ENCODE measurements around the gene MAP2. TPM values are rescaled to one million over a fixed set of nuclear protein-coding genes. Genes with fewer than 3 reads are reported as not detected.

The MAP2 gene
- total and polyA plus RNA-seq, 12 donors, result 3.5 to 15.5 (median 5.5) TPM

DNA sequence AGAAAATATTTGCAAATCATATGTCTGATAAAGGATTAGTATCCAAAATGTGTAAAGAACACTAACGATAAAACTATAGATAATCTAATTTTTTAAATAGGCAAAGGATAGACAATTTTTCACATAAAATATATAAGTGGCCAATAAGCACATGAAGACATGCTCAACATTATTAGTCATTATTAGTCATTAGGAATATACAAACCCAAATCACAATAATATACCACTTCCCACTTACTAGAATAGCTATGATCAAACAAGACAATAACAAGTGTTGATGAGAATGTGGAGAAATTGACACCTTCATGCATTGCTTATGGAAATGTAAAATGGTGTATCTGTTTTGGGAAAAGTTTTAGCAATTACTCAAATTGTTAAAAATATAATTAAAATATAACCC is 12.6 kb upstream of the MAP2 start:
- Histone ChIP-seq H3K36me3 (no peaks in the 10 kb centered on the region), H3K4me3 (no peak overlapping the region), H3K27me3 (no peaks in the 10 kb centered on the region), H3K27ac (no peak overlapping the region), H3K9me3 (peaks cover 0 to 24% (median 9%) of the 10 kb centered on the region in 11 donors), H3K4me1 (no peaks in the 10 kb centered on the region)
- WGBS, 2 donors, result 93 to 98% methylated on average over 1 of the region's 1 CpG
- intact Hi-C loops (cut with DNase I), result no loop called here
- ATAC-seq (no peak), DNase-seq (no peak)
- TF ChIP-seq, protein P1, sequence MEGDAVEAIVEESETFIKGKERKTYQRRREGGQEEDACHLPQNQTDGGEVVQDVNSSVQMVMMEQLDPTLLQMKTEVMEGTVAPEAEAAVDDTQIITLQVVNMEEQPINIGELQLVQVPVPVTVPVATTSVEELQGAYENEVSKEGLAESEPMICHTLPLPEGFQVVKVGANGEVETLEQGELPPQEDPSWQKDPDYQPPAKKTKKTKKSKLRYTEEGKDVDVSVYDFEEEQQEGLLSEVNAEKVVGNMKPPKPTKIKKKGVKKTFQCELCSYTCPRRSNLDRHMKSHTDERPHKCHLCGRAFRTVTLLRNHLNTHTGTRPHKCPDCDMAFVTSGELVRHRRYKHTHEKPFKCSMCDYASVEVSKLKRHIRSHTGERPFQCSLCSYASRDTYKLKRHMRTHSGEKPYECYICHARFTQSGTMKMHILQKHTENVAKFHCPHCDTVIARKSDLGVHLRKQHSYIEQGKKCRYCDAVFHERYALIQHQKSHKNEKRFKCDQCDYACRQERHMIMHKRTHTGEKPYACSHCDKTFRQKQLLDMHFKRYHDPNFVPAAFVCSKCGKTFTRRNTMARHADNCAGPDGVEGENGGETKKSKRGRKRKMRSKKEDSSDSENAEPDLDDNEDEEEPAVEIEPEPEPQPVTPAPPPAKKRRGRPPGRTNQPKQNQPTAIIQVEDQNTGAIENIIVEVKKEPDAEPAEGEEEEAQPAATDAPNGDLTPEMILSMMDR (IDR thresholded peaks at IDR 0.05), result no peak

- Histone ChIP-seq H3K9me3 (peaks cover 0 to 24% (median 9%) of the 10 kb centered on the region in 11 donors), H3K4me1 (no peaks in the 10 kb centered on the region), H3K4me3 (no peak overlapping the region), H3K27me3 (no peaks in the 10 kb centered on the region), H3K27ac (no peak overlapping the region), H3K36me3 (no peaks in the 10 kb centered on the region)
- WGBS, 2 donors, result 72 to 74% methylated on average over 4 of the region's 4 CpGs
- ATAC-seq (no peak), DNase-seq (no peak)
- TF ChIP-seq, protein P1 (IDR thresholded peaks at IDR 0.05), result no peak
- intact Hi-C loops (cut with DNase I), result no loop called here
These were observed 12.1 kb upstream of the MAP2 start for GRCh38 chr2:209411718-209412117.

GRCh38 chr2:209413311-209414014 is 10.4 kb upstream of the MAP2 start:
- ATAC-seq, result no peak
- H3K9me3 ChIP-seq, result peaks cover 0 to 24% (median 9%) of the 10 kb centered on the region in 11 donors
- H3K36me3 ChIP-seq, result no peaks in the 10 kb centered on the region
- H3K4me3 ChIP-seq, result no peak overlapping the region
- TF ChIP-seq, protein P1 (IDR thresholded peaks at IDR 0.05), result no peak
- WGBS, 2 donors, result 81 to 83% methylated on average over 1 of the region's 1 CpG
- H3K27me3 ChIP-seq, result no peaks in the 10 kb centered on the region
- no peak overlapping the region for H3K27ac ChIP-seq
- intact Hi-C loops (cut with DNase I), result no loop called here
- no peaks in the 10 kb centered on the region for H3K4me1 ChIP-seq
- no peak for DNase-seq

DNA sequence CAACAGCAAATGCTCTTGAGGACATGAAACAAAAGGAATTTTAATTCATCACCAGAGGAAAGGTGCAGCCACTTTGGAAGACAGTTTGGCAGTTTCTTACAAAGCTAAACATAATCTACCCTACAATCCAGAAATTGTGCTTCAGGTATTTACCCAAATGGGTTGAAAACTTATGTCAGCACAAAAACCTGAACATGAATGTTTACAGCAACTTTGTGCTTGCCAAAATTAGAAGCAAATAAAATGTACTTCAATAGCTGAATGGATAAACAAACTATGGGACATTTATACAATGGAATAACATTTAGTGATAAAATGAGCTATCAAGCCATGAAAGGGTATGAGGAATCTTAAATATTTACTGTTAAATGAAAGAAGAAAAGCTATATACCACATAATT is 6.9 kb upstream of the MAP2 start:
- Histone ChIP-seq H3K4me3 (no peak overlapping the region), H3K27me3 (no peaks in the 10 kb centered on the region), H3K36me3 (no peaks in the 10 kb centered on the region), H3K9me3 (peaks cover 0 to 22% (median 9%) of the 10 kb centered on the region in 11 donors), H3K27ac (no peak overlapping the region), H3K4me1 (no peaks in the 10 kb centered on the region)
- TF ChIP-seq, protein P1 (IDR thresholded peaks at IDR 0.05), result no peak
- intact Hi-C loops (cut with DNase I), result no loop called here
- no peak for DNase-seq
- ATAC-seq, result no peak
